BJ (cell line): ENCODE results near the gene KCNQ5. TPM values are rescaled to one million over a fixed set of nuclear protein-coding genes. Genes with fewer than 3 reads are reported as not detected.

ENCODE experiments used
- CTCF ChIA-PET: fragments of 350-600 bp; formaldehyde crosslinking; extraction: SDS; loops from one replicate; lab custom pipeline; 2021; ENCODE audit warnings: antibody characterized with exemption, inconsistent platforms; lab: Yijun Ruan, JAX
- POLR2A ChIA-PET: fragments of 300-600 bp; sonication (Branson Sonifier 250); formaldehyde crosslinking; extraction: SDS; loops from one replicate; lab custom pipeline; 2021; ENCODE audit warnings: antibody characterized with exemption; lab: Charles Lee
- DNase-seq: peaks from one replicate; pipeline ENCODE4 v3.0.0-alpha.2; 2011; ENCODE audit warnings: low read depth
- H3K27me3 ChIP-seq: 2 replicates; pipeline ENCODE4 v1.6.0; 2011; ENCODE audit warnings: low read length; ENCODE audit not compliant: control insufficient read depth, insufficient read depth
- H3K36me3 ChIP-seq: 2 replicates; pipeline ENCODE4 v1.5.1; 2011; ENCODE audit warnings: low read length; ENCODE audit not compliant: control insufficient read depth, insufficient read depth
- H3K4me3 ChIP-seq: 2 replicates; pipeline ENCODE4 v1.5.1; 2011; ENCODE audit warnings: low read depth, mild to moderate bottlenecking, control low read depth, low read length
- CTCF ChIP-seq: IDR thresholded peaks from 2 replicates; pipeline ENCODE4 v1.5.1; 2011; ENCODE audit warnings: low read depth, mild to moderate bottlenecking, control low read depth, inconsistent platforms, low read length, moderate library complexity; ENCODE audit not compliant: insufficient read depth
- polyA plus RNA-seq: library from polyadenylated mRNA; depleted of rRNA; stranded (reverse); fragments of >200 nt; gene quantifications from 2 replicates; pipeline ENCODE4 v1.2.3, GENCODE V29; 2011

KCNQ5 gene
- polyA plus RNA-seq, 1 experiment = 1.4 TPM

DNA sequence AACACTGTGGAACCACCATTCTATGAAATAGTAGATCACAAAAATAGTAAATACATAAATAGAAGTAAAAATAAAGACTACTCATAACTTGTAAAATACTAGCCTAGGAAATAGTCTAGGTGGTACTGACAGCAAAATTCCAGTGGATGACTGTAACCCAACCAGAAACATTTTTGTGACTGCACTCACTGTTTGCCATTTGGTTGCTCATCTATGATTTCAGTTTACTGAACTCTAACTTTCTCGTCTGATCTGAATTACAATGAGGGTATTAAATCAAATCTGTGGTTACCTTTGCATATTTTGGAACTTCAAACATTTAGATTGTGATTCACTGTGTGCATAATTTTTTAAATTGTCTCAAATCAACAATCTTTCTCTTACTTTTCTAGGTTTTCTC lies 452.3 kb downstream of the KCNQ5 start:
- ChIA-PET CTCF (interaction anchor here (0.8 to 1.0 kb wide), 2 partner anchors 11 to 457 kb away, joined by 3 read pairs; no protein-coding TSS in a partner anchor), POLR2A (interaction anchor here (0.6 kb wide), 1 partner anchor 175 kb away, joined by 3 read pairs; no protein-coding TSS in a partner anchor)
- DNase-seq = peak; percentile 52
- TF ChIP-seq CTCF = no peak
- H3K36me3 ChIP-seq = no peaks in the 10 kb centered on the region
- no peak overlapping the region for H3K4me3 ChIP-seq
- H3K27me3 ChIP-seq = no peaks in the 10 kb centered on the region

DNA sequence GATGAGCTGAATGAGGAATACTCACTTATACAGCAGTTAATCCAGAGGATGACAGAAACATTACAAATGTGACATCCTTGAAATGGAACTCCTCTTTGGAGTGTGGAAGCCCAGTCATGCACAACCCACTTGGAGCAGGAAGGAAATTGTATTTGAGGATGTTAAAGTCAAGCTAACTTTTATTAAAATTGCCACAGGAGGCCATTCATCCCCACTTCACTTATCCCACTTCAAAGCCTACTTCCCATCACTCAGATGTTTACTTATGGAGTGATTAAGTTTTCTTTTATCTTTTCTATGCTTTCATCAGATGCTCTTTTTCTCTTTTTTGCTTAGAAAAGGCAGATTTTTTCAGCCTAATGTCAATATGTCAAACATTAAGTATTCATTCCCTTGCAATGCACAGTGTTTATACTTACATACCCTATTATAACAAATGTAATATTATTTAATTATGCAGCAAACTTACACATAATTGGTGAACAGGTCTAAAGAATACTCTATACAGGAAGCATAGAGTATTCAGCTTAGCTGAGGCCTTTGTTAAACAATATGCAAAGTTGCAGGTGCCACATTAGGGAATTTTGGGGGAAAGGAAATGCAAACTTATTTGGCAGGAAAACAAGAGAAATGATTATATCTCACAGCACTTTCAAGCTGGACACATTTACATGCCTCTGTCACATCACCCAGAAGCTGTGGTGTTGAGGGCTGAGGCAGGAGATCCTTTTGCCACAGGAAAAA lies 454.5 kb downstream of the KCNQ5 start:
- DNase-seq = no peak
- ChIA-PET POLR2A (no interaction called here), CTCF (interaction anchor here (1.0 kb wide), 1 partner anchor 9 kb away, joined by 3 read pairs; no protein-coding TSS in a partner anchor)
- no peak overlapping the region for H3K4me3 ChIP-seq
- H3K36me3 ChIP-seq = no peaks in the 10 kb centered on the region
- no peak for TF ChIP-seq CTCF
- H3K27me3 ChIP-seq = no peaks in the 10 kb centered on the region

DNA sequence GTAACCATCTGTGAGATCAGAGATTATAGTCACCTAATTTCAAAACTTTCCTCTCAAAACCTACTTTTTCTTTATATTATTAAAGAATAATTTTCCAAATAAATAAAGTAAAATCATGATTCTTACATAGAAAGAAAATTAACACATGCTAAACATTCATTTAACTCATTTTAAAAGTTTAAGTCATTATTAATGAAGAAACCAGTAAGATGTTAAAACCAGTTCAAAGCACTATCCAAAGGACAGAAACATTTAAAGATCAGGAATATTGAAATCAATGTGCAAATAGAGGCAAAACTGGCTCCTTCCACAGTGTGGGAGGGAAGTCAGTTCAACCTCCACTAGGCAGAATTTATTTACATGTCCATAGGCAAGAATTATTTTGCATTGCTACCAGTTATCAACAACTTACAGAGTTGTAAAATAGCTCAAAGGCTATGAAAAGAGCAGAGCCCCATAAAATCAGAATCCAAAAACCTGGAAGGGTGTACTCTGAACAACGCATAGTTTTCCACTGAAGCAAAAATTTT lies 456.5 kb downstream of the KCNQ5 start:
- TF ChIP-seq CTCF = no peak
- H3K36me3 ChIP-seq = no peaks in the 10 kb centered on the region
- CTCF ChIA-PET = no interaction called here
- no peak for DNase-seq
- no peak overlapping the region for H3K4me3 ChIP-seq
- no peaks in the 10 kb centered on the region for H3K27me3 ChIP-seq
- POLR2A ChIA-PET = no interaction called here

DNA sequence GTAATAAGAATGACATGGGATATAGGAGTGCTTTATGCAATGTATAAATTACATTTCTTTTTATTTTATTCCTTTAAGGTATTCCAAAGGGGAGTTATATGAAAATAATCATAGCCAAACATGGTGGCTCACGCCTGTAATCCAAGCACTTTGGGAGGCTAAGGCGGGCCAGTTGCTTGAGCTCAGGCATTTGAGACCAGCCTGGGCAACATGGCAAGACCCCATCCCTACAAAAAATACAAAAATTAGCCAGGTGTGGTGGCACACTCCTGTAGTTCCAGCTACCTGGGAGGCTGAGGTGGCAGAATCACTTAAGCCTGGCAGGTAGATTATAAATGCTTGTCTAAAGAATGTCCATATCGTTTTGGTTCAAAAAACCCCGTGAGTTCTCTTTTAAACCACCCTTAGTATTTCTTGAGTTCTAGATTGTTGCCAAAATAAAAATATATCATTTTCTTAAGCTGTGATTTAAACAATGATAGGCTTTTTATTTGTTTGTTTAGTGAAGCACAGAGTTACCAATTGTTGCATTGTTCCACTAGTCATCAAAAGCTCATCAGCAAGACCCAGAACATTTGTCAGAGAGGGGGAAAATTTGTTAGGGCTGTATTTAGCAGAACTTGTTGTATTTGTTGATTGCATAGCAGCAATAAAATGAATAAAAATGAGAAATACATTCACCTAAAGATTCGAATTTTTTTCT lies 457.2 kb downstream of the KCNQ5 start:
- Histone ChIP-seq H3K4me3 (no peak overlapping the region), H3K36me3 (no peaks in the 10 kb centered on the region), H3K27me3 (no peaks in the 10 kb centered on the region)
- no peak for DNase-seq
- ChIA-PET CTCF (no interaction called here), POLR2A (interaction anchor here (0.6 to 0.7 kb wide), 2 partner anchors 8 to 14 kb away, joined by 3 to 4 read pairs; no protein-coding TSS in a partner anchor)
- no peak for TF ChIP-seq CTCF

- no peak for TF ChIP-seq CTCF
- ChIA-PET CTCF (no interaction called here), POLR2A (interaction anchor here (0.6 to 0.7 kb wide), 2 partner anchors 8 to 15 kb away, joined by 3 to 4 read pairs; no protein-coding TSS in a partner anchor)
- peak; percentile 53 for DNase-seq
- Histone ChIP-seq H3K36me3 (no peaks in the 10 kb centered on the region), H3K4me3 (no peak overlapping the region), H3K27me3 (no peaks in the 10 kb centered on the region)
Measured at GRCh38 chr6:73079611-73079955, 457.7 kb downstream of the KCNQ5 start.
